MM.1S (cell line): ENCODE results near the gene CATSPERB.

Experiments
- DNase-seq: peaks from one replicate; pipeline ENCODE4 v3.0.0-alpha.2; 2015
- H2AFZ ChIP-seq: fragments of 300-600 bp; sonication (generic); 2 replicates; pipeline ENCODE4 v1.6.0; 2016; ENCODE audit warnings: antibody characterized with exemption, low read length
- H3F3A ChIP-seq: fragments of 300-600 bp; sonication (generic); 2 replicates; pipeline ENCODE4 v1.6.1; 2016; ENCODE audit warnings: mild to moderate bottlenecking, antibody characterized with exemption, low read length, moderate library complexity, mixed read lengths; ENCODE audit not compliant: insufficient read depth
- H3K27ac ChIP-seq: fragments of 300-600 bp; sonication (generic); 2 replicates; pipeline ENCODE4 v1.5.1; 2016; ENCODE audit warnings: mild to moderate bottlenecking, low read length
- H3K27me3 ChIP-seq: fragments of 300-600 bp; sonication (generic); replicated peaks from 2 replicates; pipeline ENCODE4 v1.6.0; 2016; ENCODE audit warnings: low read length; ENCODE audit not compliant: insufficient read depth
- H3K36me3 ChIP-seq: fragments of 300-600 bp; sonication (generic); replicated peaks from 2 replicates; pipeline ENCODE4 v1.6.1; 2016; ENCODE audit warnings: mild to moderate bottlenecking, low read length, mixed read lengths; ENCODE audit not compliant: insufficient read depth
- H3K4me1 ChIP-seq: fragments of 300-600 bp; sonication (generic); 2 replicates; pipeline ENCODE4 v1.6.1; 2016; ENCODE audit warnings: low read length, mixed read lengths
- H3K4me2 ChIP-seq: fragments of 300-600 bp; sonication (generic); 2 replicates; pipeline ENCODE4 v1.6.0; 2016; ENCODE audit warnings: low read depth, low read length
- H3K4me3 ChIP-seq: fragments of 300-600 bp; sonication (generic); 2 replicates; pipeline ENCODE4 v1.5.1; 2016; ENCODE audit warnings: low read length, mixed read lengths
- H3K79me2 ChIP-seq: fragments of 300-600 bp; sonication (generic); 2 replicates; pipeline ENCODE4 v1.6.1; 2016; ENCODE audit warnings: mixed run types, low read length, mixed read lengths
- H3K9ac ChIP-seq: fragments of 300-600 bp; sonication (generic); 2 replicates; pipeline ENCODE4 v1.6.1; 2016; ENCODE audit warnings: low read length, mixed read lengths
- H3K9me2 ChIP-seq: fragments of 300-600 bp; sonication (generic); replicated peaks from 2 replicates; pipeline ENCODE4 v1.6.1; 2016; ENCODE audit warnings: mild to moderate bottlenecking, low read length, mixed read lengths; ENCODE audit not compliant: insufficient read depth
- H3K9me3 ChIP-seq: fragments of 300-600 bp; sonication (generic); replicated peaks from 2 replicates; pipeline ENCODE4 v1.6.1; 2016; ENCODE audit warnings: mild to moderate bottlenecking, low read length, mixed read lengths; ENCODE audit not compliant: insufficient read depth
- H4K20me1 ChIP-seq: fragments of 300-600 bp; sonication (generic); 2 replicates; pipeline ENCODE4 v1.6.1; 2016; ENCODE audit warnings: mild to moderate bottlenecking, low read length, moderate library complexity, mixed read lengths; ENCODE audit not compliant: insufficient read depth
- CTCF ChIP-seq: fragments of 300-600 bp; sonication (generic); IDR thresholded peaks from 2 replicates; pipeline ENCODE4 v1.5.1; 2016; ENCODE audit warnings: antibody characterized with exemption, low read length, mixed read lengths
- EZH2 ChIP-seq: fragments of 300-600 bp; sonication (generic); optimal IDR thresholded peaks from 2 replicates; pipeline ENCODE3; 2017; ENCODE audit warnings: low read depth, mild to moderate bottlenecking, antibody characterized with exemption, low read length, mixed read lengths
- EZH2phosphoT487 ChIP-seq: fragments of 300-600 bp; sonication (generic); IDR thresholded peaks from 2 replicates; pipeline ENCODE4 v1.6.1; 2018; ENCODE audit warnings: antibody characterized with exemption, low read length

The CATSPERB gene

GRCh38 chr14:91636604-91637003, 95.3 kb downstream of the CATSPERB start:
- no peaks in the 10 kb centered on the region for H3K9me2 ChIP-seq
- no peak for TF ChIP-seq EZH2
- no peak for TF ChIP-seq EZH2phosphoT487
- TF ChIP-seq CTCF = no peak
- no peaks in the 10 kb centered on the region for H3K9me3 ChIP-seq
- no peak overlapping the region for H2AFZ ChIP-seq
- DNase-seq = no peak
- H3K4me2 ChIP-seq = no peak overlapping the region
- H3K9ac ChIP-seq = no peak overlapping the region
- H3K27me3 ChIP-seq = no peaks in the 10 kb centered on the region
- no peaks in the 10 kb centered on the region for H3K79me2 ChIP-seq
- H3K27ac ChIP-seq = no peak overlapping the region
- H3K4me1 ChIP-seq = no peaks in the 10 kb centered on the region
- H4K20me1 ChIP-seq = no peaks in the 10 kb centered on the region
- H3K36me3 ChIP-seq = no peaks in the 10 kb centered on the region
- no peaks in the 10 kb centered on the region for H3F3A ChIP-seq
- no peak overlapping the region for H3K4me3 ChIP-seq

- no peaks in the 10 kb centered on the region for H3K9me3 ChIP-seq
- no peak for TF ChIP-seq CTCF
- TF ChIP-seq EZH2phosphoT487 = no peak
- no peak for TF ChIP-seq EZH2
- H3K27ac ChIP-seq = no peak overlapping the region
- no peak overlapping the region for H2AFZ ChIP-seq
- no peaks in the 10 kb centered on the region for H3K4me1 ChIP-seq
- H4K20me1 ChIP-seq = no peaks in the 10 kb centered on the region
- H3K9ac ChIP-seq = no peak overlapping the region
- no peaks in the 10 kb centered on the region for H3K36me3 ChIP-seq
- no peaks in the 10 kb centered on the region for H3F3A ChIP-seq
- H3K4me3 ChIP-seq = no peak overlapping the region
- no peak for DNase-seq
- no peaks in the 10 kb centered on the region for H3K9me2 ChIP-seq
- no peaks in the 10 kb centered on the region for H3K27me3 ChIP-seq
- no peak overlapping the region for H3K4me2 ChIP-seq
- H3K79me2 ChIP-seq = no peaks in the 10 kb centered on the region
Observed at GRCh38 chr14:91624757-91625156, 107.1 kb downstream of the CATSPERB start.

GRCh38 chr14:91614187-91614586, 117.7 kb downstream of the CATSPERB start:
- no peaks in the 10 kb centered on the region for H3K9me3 ChIP-seq
- no peaks in the 10 kb centered on the region for H3K79me2 ChIP-seq
- no peaks in the 10 kb centered on the region for H3K9me2 ChIP-seq
- no peak overlapping the region for H3K4me3 ChIP-seq
- no peak for DNase-seq
- H3F3A ChIP-seq = no peaks in the 10 kb centered on the region
- H4K20me1 ChIP-seq = no peaks in the 10 kb centered on the region
- H3K9ac ChIP-seq = no peak overlapping the region
- H3K4me2 ChIP-seq = no peak overlapping the region
- no peak overlapping the region for H3K27ac ChIP-seq
- H3K27me3 ChIP-seq = no peaks in the 10 kb centered on the region
- TF ChIP-seq EZH2 (no peak), CTCF (no peak), EZH2phosphoT487 (no peak)
- no peaks in the 10 kb centered on the region for H3K36me3 ChIP-seq
- H3K4me1 ChIP-seq = no peaks in the 10 kb centered on the region
- no peak overlapping the region for H2AFZ ChIP-seq
